Coronary artery (tissue), 2 donors: Measurements from ENCODE around the gene CDC42SE2.
"Not testable (repeated sequence)": the region's sequence is repeated elsewhere in the genome, so short reads cannot be mapped to it uniquely, and the experiment has no call there.

Experiments used
- DNase-seq: peaks from one replicate; pipeline ENCODE4 v3.0.0-alpha.2; 2017; ENCODE audit warnings: low spot score
- H3K27ac ChIP-seq, 2 donors: fragments of 200-600 bp; sonication (generic); one replicate each; pipeline ENCODE4 v1.5.1; 2016 to 2019
- H3K4me3 ChIP-seq: fragments of 200-600 bp; sonication (generic); 2 replicates; pipeline ENCODE4 v1.5.1; 2016; ENCODE audit warnings: mild to moderate bottlenecking, moderate library complexity
- TF ChIP-seq, protein P1 (sequence below): fragments of 200-600 bp; sonication (generic); IDR thresholded peaks from one replicate; pipeline ENCODE4 v1.5.1; 2019; ENCODE audit warnings: antibody characterized with exemption

CDC42SE2 gene

DNA sequence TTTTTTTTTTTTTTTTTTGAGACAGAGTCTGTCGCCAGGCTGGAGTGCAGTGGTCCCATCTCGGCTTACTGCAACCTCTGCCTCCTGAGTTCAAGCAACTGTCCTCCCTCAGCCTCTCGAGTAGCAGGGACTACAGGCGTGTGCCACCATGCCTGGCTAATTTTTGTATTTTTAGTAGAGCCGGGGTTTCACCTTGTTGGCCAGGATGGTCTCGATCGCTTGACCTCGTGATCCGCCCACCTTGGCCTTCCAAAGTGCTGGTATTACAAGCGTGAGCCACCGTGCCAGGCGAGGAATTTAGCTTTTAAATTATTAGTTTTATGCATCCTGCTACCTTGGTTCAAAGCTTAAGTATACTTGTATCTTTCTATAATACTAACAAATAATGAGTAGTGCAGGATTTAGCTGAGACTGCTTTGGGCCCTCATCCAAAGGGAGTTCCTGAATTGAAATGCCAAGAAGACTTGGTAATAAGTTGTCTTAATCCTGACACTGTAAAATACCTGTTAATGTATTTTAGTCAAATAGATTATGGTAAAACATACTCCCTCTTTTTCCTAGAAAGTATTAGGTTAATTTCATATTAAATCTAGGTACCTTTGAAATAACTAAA lies 5.0 kb downstream of the CDC42SE2 start:
- TF ChIP-seq, protein P1, sequence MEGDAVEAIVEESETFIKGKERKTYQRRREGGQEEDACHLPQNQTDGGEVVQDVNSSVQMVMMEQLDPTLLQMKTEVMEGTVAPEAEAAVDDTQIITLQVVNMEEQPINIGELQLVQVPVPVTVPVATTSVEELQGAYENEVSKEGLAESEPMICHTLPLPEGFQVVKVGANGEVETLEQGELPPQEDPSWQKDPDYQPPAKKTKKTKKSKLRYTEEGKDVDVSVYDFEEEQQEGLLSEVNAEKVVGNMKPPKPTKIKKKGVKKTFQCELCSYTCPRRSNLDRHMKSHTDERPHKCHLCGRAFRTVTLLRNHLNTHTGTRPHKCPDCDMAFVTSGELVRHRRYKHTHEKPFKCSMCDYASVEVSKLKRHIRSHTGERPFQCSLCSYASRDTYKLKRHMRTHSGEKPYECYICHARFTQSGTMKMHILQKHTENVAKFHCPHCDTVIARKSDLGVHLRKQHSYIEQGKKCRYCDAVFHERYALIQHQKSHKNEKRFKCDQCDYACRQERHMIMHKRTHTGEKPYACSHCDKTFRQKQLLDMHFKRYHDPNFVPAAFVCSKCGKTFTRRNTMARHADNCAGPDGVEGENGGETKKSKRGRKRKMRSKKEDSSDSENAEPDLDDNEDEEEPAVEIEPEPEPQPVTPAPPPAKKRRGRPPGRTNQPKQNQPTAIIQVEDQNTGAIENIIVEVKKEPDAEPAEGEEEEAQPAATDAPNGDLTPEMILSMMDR, result no peak
- Histone ChIP-seq H3K4me3 (no peak overlapping the region), H3K27ac (no peak overlapping the region)
- no peak for DNase-seq

DNA sequence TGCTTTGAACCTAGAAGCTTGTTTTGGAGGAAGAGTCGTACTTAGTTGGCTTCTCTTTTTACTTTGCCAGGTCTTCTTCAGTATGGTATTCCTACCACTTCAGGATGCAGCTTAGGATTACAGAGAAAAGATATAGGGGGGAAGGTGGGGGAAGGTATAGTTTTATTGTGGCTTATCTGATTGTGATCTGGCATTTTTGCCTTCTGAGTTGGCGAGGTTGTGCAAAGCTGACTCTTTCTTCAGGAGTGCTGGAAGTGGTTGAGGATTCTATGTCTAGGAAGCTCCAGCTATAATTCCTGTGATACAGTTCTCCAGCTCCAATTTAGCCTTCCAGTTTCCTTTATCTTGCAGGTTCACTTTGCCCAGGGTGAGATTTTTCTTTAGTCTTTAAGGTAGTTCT lies 7.0 kb downstream of the CDC42SE2 start:
- DNase-seq, result no peak
- Histone ChIP-seq H3K27ac (no peak overlapping the region), H3K4me3 (no peak overlapping the region)
- TF ChIP-seq, protein P1, result no peak

DNA sequence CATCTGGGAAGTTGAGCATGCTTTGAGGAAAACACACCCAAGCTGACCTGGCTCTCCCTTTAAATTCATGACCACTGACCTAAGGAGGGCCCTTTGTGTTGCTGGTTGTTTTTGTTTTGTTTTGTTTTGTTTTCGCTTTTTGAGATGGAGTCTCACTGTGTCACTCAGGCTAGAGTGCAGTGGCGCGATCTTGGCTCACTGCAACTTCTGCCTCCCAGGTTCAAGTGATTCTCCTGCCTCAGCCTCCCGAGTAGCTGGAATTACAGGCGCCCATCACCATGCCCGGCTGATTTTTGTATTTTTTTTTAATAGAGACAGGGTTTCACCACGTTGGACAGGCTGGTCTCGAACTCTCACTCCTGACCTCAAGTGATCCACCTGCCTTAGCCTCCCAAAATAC lies 8.0 kb downstream of the CDC42SE2 start:
- DNase-seq, H3K27ac ChIP-seq, H3K4me3 ChIP-seq: not testable (repeated sequence)

DNA sequence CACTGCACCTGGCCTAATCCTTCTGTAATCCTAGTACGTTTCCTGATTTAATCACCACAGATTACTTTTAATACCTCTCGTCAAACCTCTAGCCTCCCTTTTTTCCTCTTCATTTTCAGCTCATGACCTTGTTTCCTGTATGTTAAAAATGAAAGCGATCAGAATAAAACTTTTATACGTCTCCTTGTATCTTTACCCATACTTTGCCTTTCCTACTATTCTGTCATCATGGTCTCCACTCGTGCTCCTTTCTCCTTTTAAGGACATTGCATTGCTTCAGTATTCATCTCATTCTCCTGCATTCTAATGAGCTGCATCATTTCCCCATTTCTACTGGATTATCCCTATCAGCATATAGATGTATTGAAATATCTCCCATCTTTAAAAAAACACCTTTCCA lies 8.5 kb downstream of the CDC42SE2 start:
- no peak for DNase-seq
- no peak overlapping the region for H3K4me3 ChIP-seq
- H3K27ac ChIP-seq, result no peak overlapping the region
- TF ChIP-seq, protein P1, result no peak

DNA sequence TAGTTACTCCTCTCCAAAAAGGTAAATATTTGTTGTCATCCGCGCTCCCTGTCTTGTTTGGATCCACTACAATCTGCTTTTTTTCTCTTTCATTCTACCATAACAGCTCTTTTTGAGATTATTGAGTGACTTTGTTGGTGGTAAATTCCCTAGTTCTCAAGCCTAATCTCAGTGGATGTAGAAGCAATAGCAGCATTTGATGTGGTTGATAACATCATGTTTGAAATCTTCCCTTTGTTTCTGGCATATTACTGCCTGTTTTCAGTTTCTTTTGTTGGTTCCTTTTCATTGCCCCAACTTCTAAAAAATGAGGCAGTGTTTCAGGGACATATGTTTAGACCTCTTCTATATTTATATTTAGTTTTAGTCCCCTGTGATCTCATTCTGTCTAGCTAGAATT lies 8.9 kb downstream of the CDC42SE2 start:
- Histone ChIP-seq H3K27ac (no peak overlapping the region), H3K4me3 (no peak overlapping the region)
- TF ChIP-seq, protein P1, result no peak
- DNase-seq, result no peak

DNA sequence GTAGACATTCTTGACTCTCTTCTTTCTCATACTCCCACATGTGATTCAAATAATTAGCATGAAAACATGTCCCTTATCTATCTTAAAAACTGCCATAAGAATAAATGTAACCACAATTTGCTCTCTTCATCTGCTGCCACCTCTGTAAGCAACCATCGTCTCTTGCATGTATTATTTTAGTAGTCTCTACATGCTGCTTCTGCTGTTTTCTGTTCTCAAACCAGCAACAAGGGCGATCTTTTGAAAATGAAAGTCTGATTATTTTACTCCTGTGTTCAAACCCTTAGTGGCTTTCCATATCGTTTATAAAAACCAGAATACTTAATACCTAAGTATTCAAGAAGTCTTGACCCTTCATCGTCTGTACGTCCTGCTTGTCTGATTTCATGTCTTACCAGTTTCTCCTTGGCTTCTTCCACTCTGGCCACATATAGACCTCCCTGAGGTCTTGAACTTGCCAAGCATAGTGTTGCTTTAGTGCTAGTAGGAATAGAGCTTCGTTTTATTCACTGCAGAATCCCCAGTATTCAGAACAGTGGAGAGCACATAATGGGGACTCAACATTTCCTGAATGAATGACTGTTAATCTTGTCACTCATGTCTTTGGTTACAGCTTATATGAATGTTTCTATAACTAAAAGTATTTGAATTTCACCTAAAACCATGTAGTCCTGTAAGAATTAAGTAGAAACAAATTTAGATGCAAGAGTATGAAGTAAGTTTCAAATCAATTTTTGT lies 10.6 kb downstream of the CDC42SE2 start:
- Histone ChIP-seq H3K4me3 (no peak overlapping the region), H3K27ac (no peak overlapping the region)
- TF ChIP-seq, protein P1, result no peak
- no peak for DNase-seq

DNA sequence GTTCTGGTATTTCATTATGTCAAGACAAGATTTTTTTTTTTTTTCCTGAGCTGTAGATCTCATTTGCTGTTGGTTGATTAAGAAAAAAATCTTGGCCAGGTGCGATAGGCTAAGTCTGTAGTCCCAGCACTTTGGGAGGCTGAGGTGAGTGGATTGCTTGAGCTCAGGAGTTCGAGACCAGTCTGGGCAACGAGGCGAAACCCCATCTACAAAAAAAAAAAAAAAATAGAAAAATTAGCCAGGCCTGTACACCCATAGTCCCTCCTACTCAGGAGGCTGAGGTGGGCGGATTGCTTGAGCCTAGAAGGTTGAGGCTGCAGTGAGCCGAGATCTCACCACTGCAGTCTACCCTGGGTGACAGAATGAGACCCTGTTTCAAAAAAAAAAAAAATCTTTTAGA lies 12.2 kb downstream of the CDC42SE2 start:
- no peak overlapping the region for H3K27ac ChIP-seq
- TF ChIP-seq, protein P1, result no peak
- no peak for DNase-seq

More for the DNA sequence above, 12.2 kb downstream of the CDC42SE2 start:
- H3K4me3 ChIP-seq, result no peak overlapping the region
